Non-pigmented ciliary epithelial cell (primary cell): ENCODE measurements around the gene EEF1G.
A peak's percentile ranks its signal among the peaks of the same experiment; 100 is the strongest.
"Not testable (repeated sequence)": the region's sequence is repeated elsewhere in the genome, so short reads cannot be mapped to it uniquely, and the experiment has no call there.

Experiments
- DNase-seq: peaks from one replicate; pipeline ENCODE4 v3.0.0-alpha.2; 2010; ENCODE audit warnings: low read depth

The EEF1G gene

DNA sequence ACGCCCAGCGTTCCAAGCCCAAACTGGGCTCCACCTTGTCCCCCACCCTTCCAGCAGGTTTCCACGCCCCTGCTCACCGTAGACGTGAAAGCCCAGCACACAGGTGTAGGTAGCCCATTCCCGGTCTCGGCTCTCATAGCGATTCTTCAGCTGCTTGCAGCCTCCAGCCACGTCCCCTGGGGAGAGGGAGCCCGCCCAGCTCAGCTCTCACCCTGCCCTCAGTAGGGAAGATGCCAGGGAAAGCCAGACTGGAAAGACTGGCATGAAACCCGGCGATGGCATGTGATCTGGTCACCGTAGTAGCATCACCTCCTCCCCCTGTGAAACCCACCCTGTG, 29.3 kb upstream of the EEF1G start:
- DNase-seq = no peak

GRCh38 chr11:62602141-62603071, 28.7 kb upstream of the EEF1G start:
- DNase-seq = no peak

GRCh38 chr11:62601372-62602140, 27.9 kb upstream of the EEF1G start, which contains the start of gene MTA2:
MTA2 (minus strand) TSS chr11:62601865; CDS start chr11:62601450, 415 bp downstream.
- peak; percentile 91 for DNase-seq

GRCh38 chr11:62601122-62601371, 27.4 kb upstream of the EEF1G start:
- DNase-seq = no peak

- no peak for DNase-seq
These were observed 26.9 kb upstream of the EEF1G start for GRCh38 chr11:62600367-62601121.

DNA sequence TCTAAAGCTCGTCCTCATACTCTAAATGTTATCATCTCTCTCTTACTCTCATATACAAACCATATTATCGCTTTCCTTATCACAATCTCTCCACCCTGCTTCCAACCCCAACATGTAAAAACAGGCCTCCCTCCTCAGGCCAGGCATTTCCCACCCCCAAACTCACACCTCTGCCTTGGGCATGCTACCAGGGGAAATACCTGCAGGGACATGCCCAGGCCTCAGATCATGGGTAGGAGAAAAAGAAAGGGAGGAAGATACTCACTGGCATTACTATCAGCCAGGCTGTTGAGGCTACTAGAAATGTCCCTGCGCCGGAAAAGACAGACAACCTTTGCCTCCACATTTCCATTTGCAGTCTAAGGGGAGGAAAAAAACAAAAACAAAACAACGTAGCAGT, 26.2 kb upstream of the EEF1G start:
- DNase-seq = no peak

GRCh38 chr11:62599069-62599696, 25.5 kb upstream of the EEF1G start:
- DNase-seq = peak; percentile 97

DNA sequence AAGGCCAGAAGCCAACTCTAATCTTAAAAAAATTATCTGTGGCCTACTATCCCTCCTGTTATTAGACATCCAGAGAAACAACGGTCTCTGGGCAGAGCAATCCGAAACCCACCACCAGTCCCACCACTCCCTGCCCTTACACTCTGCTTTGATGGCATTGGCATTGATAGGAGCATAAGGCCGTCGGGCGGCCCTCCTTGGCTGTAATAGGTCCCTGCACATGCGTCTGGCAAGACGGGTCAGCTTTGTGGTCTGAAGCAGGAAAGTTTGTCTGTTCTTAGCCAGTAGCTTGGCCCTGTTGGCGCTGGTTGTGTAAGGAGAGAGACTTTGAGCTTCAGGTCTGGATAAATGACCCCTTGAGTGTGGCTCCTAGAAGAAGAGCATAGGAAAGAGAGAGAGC, 21.4 kb upstream of the EEF1G start:
- no peak for DNase-seq

- no peak for DNase-seq
These were observed 19.8 kb upstream of the EEF1G start for GRCh38 chr11:62593434-62594044.

GRCh38 chr11:62592989-62593421, 19.3 kb upstream of the EEF1G start:
- DNase-seq = no peak

DNA sequence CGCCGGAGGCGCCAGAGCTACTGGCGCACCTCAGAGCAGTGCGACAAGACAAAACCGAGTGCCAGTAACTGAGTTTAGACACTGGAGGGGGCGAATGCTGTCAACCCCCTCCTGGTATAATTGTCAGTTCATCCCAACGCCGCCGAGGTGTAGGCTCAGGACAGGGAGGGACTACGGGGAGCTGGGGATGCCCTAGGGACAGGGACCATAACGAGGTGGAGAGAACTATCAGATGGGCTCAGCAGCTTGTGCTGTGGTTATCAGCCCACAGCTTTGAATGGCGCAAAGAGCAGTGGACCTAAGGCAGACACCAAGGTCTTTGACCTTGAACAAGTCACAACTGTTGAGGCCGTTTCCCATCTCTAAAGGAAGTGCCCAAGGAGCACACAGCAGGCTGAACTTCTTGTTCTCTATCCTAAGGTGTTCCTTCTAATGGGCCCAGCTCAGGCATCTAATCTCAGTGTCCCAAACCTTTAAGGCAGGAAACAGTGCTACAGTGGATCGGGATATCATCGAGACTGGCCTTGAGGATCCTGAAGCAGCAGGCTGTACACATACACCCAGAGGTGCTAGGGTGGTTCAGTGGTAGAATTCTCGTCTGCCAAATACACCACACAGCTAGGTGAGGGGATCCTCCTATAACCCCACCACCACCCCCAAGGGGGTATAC, 18.6 kb upstream of the EEF1G start:
- no peak for DNase-seq

DNA sequence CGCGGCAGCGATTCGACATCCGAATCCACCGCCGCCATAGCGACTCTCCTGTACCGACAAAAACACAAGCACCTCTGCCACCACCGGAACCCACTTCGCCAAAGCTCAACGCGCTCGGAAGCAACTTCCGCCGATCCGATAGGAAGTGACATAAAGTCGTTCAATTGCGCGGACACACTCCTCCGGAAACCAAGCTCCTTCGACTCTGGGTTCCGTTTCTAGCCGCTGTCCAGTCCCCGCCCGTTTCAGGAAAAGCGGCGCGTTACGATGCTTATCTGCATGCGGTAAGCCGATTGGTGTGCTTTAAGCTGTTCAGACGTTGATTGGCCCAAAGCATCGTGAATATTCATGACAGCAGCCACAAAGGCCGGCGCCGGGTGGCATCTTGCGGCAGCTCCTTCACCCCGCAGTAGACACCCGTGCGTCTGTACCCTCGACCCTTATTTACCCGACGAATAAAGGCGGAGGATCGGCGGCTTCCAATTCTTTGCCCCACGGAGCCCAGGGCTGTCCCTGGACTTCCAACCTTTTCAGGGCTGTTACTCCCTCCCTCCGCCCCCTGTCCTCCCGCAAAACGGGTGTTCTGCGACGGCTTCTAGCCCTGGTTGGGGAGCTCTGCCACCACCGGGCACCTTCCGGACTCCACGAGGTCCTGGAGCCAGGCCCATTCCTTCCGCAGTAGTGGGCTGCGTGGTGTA, 17.9 kb upstream of the EEF1G start, which contains the start of gene TUT1:
Gene TUT1, minus strand, starts transcription at position 76 of the 698 bp plus-strand sequence. Its CDS starts 38 bp downstream, at position 38.
- peak; percentile 98 for DNase-seq

DNA sequence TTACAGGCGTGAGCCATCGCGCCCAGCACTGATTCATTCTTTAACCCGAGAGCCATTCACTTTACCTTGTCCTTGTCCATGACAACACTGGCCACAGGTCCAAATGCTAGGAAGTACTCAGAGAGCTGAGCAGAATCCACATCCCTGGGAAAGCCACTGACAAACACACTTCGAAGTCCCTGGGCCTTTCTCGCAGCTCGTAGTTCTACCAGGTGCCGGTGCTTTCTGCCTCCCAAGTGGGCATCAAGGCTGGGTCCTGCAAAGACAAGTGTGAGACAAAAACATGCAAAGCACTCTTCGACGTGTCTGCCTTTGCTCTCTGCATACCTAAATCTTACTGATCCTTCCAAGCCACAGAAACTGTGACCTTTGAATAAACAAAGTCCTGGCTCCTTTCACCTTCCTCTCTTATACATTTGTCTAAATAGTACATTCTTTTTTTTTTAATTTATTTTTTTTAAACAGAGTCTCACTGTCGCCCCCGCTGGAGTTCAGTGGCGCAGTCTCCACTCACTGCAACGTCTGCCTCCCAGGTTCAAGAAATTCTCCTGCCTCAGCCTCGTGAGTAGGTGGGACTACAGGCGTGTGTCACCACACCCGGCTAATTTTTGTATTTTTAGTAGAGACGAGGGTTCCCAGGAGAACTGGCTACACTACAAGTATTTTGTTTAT, 15.4 kb upstream of the EEF1G start:
- DNase-seq = no peak

DNA sequence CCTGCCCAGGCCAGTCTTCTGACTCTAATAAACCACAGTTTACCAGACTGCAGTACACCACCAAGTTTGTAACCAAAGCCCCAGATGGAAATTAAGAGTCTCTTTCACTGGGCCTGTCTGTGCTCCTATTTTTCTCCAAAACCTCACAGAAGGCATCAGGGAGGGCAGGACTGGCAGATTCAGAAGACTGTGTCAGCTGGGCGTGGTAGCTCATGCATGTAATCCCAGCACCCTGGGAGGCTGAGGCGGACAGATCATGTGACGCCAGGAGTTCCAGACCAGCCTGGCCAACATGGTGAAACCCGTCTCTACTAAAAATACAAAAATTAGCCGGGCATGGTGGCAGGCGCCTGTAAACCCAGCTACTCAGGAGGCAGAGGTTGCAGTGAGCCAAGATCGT, 11.7 kb upstream of the EEF1G start:
- not testable (repeated sequence) for DNase-seq

- DNase-seq = not testable (repeated sequence)
These were observed 8.0 kb upstream of the EEF1G start for GRCh38 chr11:62581735-62582134.

DNA sequence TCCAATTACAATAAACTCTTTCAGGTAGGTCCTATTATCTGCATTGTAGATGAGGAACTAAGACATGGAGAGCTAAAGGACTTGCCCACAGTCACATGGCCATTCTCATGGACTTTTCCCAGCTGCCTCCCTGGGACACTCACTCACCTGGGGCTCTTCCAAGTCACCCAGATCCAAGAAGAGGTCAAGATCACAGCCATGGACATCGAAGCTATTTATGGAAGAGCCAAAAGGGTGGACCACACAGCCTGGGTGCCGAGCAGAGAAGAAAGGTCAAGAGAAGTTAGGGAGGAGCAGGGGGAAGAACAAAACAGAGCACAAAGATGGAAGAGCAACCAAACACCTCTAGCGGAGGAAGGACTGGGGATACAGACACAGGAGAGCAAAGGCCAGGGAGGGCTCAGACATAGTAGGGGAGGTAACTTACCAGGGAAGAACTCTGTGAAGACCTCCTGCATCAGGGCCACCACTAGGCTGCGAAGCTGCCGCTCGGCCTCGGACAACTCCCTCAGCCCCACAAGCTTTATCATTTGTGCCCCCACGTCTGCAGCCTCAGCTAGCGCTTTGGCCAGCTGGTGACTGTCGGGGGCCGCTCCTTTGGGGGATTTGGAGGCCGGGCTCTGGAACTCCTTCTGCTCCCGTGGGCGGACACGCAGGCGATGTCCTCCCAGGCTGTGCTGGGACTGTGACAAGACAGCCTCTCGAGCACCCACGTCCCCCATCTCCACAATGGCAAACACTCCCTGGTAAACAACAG, 7.4 kb upstream of the EEF1G start:
- DNase-seq = no peak

DNA sequence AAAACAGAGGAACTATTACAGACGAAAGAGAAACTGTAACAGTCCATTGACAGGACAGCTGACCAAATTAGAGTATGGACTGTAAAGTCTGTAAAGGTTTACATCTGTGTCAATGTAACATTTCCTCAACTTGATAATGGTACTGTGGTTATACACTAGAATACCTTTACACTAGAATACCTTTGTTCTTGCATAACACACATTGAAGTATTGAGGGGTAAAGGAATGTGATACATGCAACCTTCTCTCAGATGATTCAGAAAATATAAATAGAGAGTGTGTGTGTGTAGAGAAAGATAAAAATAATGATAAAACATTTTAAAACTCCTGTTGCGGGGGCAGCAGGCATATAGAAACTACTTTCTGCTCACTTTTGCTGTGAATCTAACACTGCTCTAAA, 5.6 kb upstream of the EEF1G start:
- DNase-seq = no peak

GRCh38 chr11:62578541-62578940, 4.8 kb upstream of the EEF1G start:
- DNase-seq = no peak
